Testis (tissue), 2 donors: ENCODE measurements around the gene WDR4.

ENCODE experiments used
- POLR2A ChIP-seq: fragments of 450-650 bp; IDR thresholded peaks from one replicate; pipeline ENCODE4 v1.6.1; 2017; ENCODE audit warnings: antibody characterized with exemption, mild to moderate bottlenecking, moderate library complexity
- TF ChIP-seq, protein P1 (sequence below), 3 experiments: fragments of 450-650 bp in 2 of 3; fragments of 200-600 bp in 1 of 3; sonication (generic) in 1 of 3; IDR thresholded peaks; one replicate each; pipeline ENCODE4 v1.5.1; 2016 to 2019; ENCODE audit warnings: antibody characterized with exemption in 3 of 3, mild to moderate bottlenecking in 2 of 3, moderate library complexity in 1 of 3

GRCh38 chr21:42853621-42854020 is 25.7 kb downstream of the WDR4 start:
- TF ChIP-seq, protein P1, sequence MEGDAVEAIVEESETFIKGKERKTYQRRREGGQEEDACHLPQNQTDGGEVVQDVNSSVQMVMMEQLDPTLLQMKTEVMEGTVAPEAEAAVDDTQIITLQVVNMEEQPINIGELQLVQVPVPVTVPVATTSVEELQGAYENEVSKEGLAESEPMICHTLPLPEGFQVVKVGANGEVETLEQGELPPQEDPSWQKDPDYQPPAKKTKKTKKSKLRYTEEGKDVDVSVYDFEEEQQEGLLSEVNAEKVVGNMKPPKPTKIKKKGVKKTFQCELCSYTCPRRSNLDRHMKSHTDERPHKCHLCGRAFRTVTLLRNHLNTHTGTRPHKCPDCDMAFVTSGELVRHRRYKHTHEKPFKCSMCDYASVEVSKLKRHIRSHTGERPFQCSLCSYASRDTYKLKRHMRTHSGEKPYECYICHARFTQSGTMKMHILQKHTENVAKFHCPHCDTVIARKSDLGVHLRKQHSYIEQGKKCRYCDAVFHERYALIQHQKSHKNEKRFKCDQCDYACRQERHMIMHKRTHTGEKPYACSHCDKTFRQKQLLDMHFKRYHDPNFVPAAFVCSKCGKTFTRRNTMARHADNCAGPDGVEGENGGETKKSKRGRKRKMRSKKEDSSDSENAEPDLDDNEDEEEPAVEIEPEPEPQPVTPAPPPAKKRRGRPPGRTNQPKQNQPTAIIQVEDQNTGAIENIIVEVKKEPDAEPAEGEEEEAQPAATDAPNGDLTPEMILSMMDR (IDR thresholded peaks at IDR 0.05): no peak
- no peak for TF ChIP-seq POLR2A
